GM12865 (cell line): ENCODE data around the gene ARMC6.

Experiments
- DNase-seq: peaks from one replicate; pipeline ENCODE4 v3.0.0; 2010; ENCODE audit warnings: low read depth
- H3K4me3 ChIP-seq: 2 replicates; pipeline ENCODE4 v1.5.1; 2011; ENCODE audit warnings: mild to moderate bottlenecking, low read depth, low read length, control low read depth
- TF ChIP-seq, protein P1 (sequence below): IDR thresholded peaks from 2 replicates; pipeline ENCODE4 v1.5.1; 2011; ENCODE audit warnings: low read length, control low read depth, low read depth, inconsistent platforms; ENCODE audit not compliant: insufficient read depth; ENCODE audit errors: missing control alignments

The ARMC6 gene

DNA sequence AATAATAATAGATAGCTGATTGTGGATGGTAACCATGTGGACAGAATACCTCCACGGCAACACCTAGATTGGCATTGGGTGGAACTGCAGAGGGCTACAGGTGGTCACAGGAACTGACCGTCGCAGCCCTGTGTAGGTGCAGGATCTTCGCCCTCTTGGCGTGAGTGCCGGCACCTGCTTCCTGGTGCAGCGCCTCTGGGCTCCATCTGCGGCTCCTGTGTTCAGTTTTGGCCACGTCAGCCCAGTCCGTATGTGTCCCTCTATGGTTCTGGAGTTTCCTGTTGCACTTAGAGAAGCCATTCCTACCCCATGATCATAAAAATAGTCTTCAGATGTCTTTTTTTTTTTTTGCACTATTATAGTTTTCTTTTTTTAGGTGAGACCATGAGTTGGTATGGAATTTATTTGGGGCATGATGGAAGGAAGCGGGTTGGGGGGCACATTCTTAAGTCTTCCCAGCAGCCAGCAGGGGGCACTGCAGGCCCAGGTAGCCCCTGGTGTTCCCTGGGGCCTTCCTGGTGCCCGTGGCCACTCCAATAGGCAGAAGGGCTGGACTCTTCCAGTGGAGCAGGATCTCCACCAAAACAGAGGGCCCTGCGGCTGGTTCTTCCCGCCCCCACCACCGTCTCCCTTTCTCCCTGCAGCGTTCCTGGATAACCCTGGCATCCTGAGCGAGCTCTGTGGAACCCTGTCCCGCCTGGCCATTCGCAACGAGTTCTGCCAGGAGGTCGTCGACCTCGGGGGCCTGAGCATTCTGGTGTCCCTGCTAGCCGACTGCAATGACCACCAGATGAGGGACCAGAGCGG lies 20.3 kb downstream of the ARMC6 start:
- TF ChIP-seq, protein P1, sequence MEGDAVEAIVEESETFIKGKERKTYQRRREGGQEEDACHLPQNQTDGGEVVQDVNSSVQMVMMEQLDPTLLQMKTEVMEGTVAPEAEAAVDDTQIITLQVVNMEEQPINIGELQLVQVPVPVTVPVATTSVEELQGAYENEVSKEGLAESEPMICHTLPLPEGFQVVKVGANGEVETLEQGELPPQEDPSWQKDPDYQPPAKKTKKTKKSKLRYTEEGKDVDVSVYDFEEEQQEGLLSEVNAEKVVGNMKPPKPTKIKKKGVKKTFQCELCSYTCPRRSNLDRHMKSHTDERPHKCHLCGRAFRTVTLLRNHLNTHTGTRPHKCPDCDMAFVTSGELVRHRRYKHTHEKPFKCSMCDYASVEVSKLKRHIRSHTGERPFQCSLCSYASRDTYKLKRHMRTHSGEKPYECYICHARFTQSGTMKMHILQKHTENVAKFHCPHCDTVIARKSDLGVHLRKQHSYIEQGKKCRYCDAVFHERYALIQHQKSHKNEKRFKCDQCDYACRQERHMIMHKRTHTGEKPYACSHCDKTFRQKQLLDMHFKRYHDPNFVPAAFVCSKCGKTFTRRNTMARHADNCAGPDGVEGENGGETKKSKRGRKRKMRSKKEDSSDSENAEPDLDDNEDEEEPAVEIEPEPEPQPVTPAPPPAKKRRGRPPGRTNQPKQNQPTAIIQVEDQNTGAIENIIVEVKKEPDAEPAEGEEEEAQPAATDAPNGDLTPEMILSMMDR = peak; percentile 81
- peak; percentile 73 for DNase-seq
- H3K4me3 ChIP-seq = no peak overlapping the region

DNA sequence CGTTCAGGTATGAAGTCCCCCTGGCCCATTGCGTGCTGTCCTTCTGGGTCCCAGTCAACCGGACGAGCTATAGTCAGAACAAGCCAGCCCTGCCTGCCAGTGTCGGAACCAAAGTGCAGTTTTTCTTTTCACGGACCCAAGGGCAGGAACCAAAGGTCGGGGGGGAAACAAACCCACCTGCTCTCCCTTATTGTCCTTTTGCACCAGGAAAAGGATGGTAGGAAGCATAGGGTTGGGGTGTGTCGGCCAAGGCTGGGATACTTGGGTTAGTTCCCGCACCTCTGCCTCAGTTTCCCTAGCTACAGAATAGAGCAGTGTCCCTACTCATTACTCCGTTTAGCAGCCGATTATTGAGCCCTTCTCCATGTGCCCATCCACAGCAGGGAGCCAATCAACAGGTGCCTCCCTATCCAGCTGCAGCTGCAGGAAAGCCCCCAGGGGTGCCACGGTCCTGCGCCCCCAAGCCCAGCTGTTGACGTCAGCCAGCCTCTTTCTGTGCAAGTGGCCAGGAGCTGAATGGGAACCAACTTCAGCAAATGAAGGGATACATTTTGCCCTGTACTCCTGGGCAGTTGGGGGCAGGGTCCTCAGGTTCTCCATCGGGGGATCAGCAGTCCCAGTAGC lies 21.0 kb downstream of the ARMC6 start:
- TF ChIP-seq, protein P1 = no peak
- no peak for DNase-seq
- no peak overlapping the region for H3K4me3 ChIP-seq

DNA sequence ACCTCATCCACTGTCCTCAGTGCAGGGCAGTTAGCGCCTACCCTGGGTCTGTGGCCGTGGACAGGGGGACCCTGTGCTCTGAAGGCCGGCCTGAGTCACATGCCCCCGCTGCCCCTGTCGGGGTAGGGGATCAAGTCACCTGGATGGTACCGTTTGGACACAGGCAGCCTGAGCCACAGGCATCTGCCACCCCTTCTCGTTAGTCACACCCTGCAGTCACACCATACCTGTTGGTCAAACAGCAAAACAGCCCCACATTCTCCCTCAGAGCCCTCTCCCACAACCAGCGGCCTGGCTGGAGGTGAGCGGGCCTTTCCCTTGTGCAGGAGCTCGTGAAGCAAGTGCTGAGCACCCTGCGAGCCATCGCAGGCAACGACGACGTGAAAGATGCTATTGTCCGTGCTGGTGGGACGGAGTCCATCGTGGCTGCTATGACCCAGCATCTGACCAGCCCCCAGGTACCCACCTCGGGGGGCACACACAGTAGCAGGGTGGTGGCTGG lies 21.6 kb downstream of the ARMC6 start:
- no peak for DNase-seq
- H3K4me3 ChIP-seq = no peak overlapping the region
- TF ChIP-seq, protein P1 = no peak

DNA sequence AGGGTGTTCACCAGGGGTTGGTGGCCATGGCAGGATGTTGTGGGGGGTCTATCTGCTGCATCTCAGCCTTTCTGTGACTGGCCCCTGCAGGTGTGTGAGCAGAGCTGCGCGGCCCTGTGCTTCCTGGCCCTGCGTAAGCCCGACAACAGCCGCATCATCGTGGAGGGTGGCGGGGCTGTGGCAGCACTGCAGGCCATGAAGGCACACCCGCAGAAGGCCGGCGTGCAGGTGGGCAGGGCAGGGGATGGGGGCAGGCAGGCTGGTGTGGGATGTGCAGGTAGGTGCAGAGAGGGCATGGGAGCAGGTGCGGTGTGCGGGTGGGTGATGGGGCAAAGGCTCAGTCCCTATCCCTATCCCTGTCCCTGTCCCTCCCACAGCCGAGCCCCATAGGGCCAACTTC lies 22.3 kb downstream of the ARMC6 start:
- no peak overlapping the region for H3K4me3 ChIP-seq
- TF ChIP-seq, protein P1 = no peak
- DNase-seq = no peak

DNA sequence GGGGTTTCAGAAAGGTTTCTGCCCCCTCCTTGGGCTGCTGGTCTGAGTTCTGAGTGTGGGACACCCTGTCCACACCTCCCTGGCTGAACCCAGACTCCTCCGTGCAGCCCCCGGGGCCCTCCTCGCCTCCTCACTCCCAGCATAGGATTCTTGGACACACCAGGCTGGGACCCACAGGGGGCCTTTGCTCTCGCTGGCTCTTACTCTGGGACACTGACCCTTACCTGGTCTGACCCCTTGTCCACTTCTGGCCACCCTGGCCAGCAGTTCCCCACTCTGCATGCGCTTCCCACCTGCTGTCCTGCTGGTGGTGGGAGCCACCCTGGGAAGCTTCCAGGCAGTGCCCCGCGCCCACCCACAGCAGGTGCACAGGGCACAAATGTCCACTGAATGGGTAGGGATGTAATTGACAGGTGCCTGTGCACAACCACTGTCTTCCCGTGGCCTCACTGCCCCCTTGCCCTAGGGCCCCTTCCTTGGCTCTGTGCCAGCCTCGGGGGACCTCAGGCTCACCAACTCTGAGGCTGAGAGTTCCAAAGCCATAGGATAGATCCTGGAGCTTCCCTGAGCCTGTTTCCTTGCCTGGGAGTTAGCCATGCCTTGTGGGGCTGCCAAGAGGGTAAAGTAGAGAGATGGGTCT lies 23.4 kb downstream of the ARMC6 start:
- no peak for DNase-seq

DNA sequence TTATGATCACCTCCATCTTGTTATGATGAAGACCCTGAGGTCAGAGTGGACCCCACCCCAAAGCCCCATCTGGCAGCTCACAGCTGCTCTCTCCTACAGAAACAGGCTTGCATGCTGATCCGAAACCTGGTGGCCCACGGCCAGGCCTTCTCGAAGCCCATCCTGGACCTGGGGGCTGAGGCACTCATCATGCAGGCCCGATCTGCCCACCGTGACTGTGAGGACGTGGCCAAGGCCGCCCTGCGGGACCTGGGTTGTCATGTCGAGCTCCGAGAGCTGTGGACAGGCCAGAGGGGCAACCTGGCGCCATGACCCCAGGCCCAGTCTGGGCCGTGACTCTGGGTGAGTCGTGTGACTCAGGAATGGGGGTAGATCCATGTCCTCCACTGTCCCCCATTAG lies 23.9 kb downstream of the ARMC6 start:
- TF ChIP-seq, protein P1 = no peak

More for the DNA sequence above, 23.4 kb downstream of the ARMC6 start:
- no peak overlapping the region for H3K4me3 ChIP-seq
- TF ChIP-seq, protein P1 = no peak

More for the DNA sequence above, 23.9 kb downstream of the ARMC6 start:
- no peak for DNase-seq
- H3K4me3 ChIP-seq = no peak overlapping the region
